ENCODE results near the gene ERN1. TPM values are rescaled to one million over a fixed set of nuclear protein-coding genes. Genes with fewer than 3 reads are reported as not detected.

ERN1 gene
- total RNA-seq, 1 donor from 2014 or later: 9.3 TPM

DNA sequence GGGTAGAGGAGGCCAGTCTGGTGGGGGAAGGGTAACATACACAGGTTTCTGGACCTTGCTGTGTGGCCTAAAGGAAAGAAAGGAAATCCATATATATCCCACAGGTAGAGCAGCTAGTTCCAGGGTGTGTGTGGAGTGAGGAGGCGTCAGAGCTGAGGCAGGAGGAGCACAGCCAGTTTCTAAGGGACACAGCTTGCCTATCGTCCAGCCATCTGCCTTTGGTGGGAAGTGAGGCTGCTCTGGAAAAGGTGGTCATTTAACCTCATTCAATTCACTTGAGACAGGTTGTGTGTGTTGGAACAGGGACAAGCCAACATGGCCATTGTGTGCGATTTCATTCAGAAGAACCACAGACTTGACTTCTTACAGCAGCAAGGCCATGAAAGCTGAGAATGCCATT is 36.9 kb upstream of the ERN1 start:
- H3K27me3 ChIP-seq (ENCODE audit: low read depth): no peaks in the 10 kb centered on the region
- DNase-seq: no peak
- H3K36me3 ChIP-seq: peaks cover 35% of the 10 kb centered on the region
- intact Hi-C loops (cut with micrococcal nuclease): no loop called here
- H3K9me3 ChIP-seq (replicated peaks): no peaks in the 10 kb centered on the region
- no peak overlapping the region for H3K4me3 ChIP-seq
- H3K27ac ChIP-seq (replicated peaks): no peak overlapping the region
- TF ChIP-seq, protein P1, sequence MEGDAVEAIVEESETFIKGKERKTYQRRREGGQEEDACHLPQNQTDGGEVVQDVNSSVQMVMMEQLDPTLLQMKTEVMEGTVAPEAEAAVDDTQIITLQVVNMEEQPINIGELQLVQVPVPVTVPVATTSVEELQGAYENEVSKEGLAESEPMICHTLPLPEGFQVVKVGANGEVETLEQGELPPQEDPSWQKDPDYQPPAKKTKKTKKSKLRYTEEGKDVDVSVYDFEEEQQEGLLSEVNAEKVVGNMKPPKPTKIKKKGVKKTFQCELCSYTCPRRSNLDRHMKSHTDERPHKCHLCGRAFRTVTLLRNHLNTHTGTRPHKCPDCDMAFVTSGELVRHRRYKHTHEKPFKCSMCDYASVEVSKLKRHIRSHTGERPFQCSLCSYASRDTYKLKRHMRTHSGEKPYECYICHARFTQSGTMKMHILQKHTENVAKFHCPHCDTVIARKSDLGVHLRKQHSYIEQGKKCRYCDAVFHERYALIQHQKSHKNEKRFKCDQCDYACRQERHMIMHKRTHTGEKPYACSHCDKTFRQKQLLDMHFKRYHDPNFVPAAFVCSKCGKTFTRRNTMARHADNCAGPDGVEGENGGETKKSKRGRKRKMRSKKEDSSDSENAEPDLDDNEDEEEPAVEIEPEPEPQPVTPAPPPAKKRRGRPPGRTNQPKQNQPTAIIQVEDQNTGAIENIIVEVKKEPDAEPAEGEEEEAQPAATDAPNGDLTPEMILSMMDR (IDR thresholded peaks at IDR 0.05; ENCODE audit: borderline replicate concordance): no peak
- H3K4me1 ChIP-seq: peaks cover 41% of the 10 kb centered on the region

DNA sequence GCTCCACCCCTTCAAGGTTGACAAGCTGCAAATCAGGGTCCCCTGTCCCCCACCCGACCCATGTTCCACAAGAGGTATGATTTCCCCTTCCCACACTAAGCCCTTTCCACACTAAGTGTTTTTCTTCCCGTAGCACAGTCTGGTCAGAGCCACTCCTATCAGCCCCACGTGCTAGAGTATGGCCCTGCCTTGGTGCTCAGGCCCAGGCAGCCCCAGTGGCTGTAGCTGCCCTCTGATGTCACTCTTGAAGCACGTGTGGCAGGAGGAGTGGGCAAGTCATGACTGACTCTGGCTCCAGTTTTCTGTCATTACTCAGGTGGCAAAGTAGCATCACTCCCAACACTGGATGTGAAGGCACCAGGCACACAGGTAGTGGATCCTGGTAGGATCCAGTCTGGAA is 35.4 kb upstream of the ERN1 start:
- H3K27me3 ChIP-seq (ENCODE audit: low read depth): no peaks in the 10 kb centered on the region
- H3K27ac ChIP-seq (replicated peaks): peak overlapping the region; percentile 8
- peaks cover 35% of the 10 kb centered on the region for H3K4me1 ChIP-seq
- H3K9me3 ChIP-seq (replicated peaks): no peaks in the 10 kb centered on the region
- H3K36me3 ChIP-seq: peaks cover 30% of the 10 kb centered on the region
- no peak overlapping the region for H3K4me3 ChIP-seq
- intact Hi-C loops (cut with micrococcal nuclease): no loop called here
- no peak for DNase-seq
- TF ChIP-seq, protein P1 (IDR thresholded peaks at IDR 0.05; ENCODE audit: borderline replicate concordance): no peak

DNA sequence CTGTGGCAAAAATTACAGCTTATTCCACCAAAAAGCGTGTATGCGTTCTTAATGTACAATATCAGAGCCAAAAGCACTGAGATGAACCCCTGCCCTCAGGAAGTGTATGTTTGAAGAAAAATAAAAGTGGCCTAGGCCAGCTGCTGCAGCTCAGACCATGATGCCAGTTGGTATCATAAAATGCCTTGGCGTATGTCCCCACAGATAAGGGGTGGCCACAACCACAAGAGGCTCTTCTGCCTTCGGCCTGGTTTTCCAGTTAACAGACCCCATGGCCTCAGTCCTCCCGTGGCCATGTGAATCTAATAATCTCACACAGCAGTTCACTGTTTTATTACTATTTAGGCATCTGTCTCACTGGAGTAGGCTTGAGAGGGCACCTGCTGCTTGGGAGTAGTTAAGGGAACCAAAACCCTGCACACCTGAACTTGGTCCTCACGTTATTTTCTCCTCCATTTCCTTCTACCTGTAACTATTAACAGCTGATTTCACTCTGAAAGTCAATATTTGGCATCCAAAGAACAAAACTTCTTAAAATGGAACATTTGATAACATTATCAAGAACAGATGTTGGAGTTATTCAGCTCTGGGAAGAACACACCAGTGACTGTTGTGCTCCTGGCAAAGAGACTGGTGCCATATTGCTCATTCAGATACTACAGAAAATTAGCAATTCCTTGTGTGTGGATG is 34.8 kb upstream of the ERN1 start:
- TF ChIP-seq, protein P1 (IDR thresholded peaks at IDR 0.05; ENCODE audit: borderline replicate concordance): no peak
- Histone ChIP-seq H3K4me1 (peaks cover 38% of the 10 kb centered on the region), H3K4me3 (no peak overlapping the region), H3K27me3 (ENCODE audit: low read depth) (no peaks in the 10 kb centered on the region), H3K36me3 (peaks cover 29% of the 10 kb centered on the region), H3K27ac (replicated peaks) (peak overlapping the region; percentile 33), H3K9me3 (replicated peaks) (no peaks in the 10 kb centered on the region)
- intact Hi-C loops (cut with micrococcal nuclease): no loop called here
- DNase-seq: no peak

DNA sequence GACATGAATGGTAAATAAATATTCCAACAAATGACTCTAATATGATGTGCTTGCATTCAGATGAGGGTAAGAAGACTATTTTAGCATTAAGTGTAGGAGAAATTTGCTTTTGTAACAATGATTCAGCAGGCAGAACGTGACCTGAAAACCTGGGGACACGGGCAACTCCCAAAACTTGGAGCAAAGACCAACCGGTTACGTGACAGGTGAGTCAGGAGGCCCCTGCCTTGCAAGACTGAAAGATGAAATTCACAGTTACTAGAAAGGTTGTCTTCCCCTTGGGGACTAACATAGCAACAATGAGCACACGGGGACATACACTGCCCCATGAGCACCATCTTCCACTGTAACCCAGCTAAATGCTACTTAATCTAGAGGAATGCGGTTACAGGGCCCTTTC is 33.5 kb upstream of the ERN1 start:
- DNase-seq: no peak
- no peaks in the 10 kb centered on the region for H3K9me3 ChIP-seq (replicated peaks)
- H3K4me3 ChIP-seq: no peak overlapping the region
- no peaks in the 10 kb centered on the region for H3K27me3 ChIP-seq (ENCODE audit: low read depth)
- TF ChIP-seq, protein P1 (IDR thresholded peaks at IDR 0.05; ENCODE audit: borderline replicate concordance): no peak
- intact Hi-C loops (cut with micrococcal nuclease): no loop called here
- H3K4me1 ChIP-seq: peaks cover 49% of the 10 kb centered on the region
- H3K36me3 ChIP-seq: peaks cover 29% of the 10 kb centered on the region
- H3K27ac ChIP-seq (replicated peaks): no peak overlapping the region

DNA sequence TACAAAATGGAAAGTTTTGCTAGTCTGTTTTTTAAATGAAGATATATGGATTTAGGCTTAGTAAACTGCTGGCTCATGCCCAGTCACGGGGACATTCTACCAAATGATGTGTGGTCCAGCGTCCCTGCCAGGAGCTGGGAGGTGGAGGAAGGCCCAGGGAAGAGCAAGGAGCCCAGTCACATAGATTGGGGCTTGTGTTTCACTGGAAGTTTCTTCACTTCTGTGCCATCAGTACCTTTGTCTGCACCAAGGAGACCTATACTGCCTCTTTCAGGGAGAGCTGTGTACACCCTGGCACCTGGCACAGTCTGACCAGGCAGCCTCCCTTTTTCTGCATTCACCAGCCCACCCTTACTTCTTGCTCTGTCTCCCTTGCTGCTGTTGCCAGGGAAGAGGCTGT is 32.6 kb upstream of the ERN1 start:
- TF ChIP-seq, protein P1 (IDR thresholded peaks at IDR 0.05; ENCODE audit: borderline replicate concordance): no peak
- Histone ChIP-seq H3K27me3 (ENCODE audit: low read depth) (no peaks in the 10 kb centered on the region), H3K27ac (replicated peaks) (no peak overlapping the region), H3K9me3 (replicated peaks) (no peaks in the 10 kb centered on the region), H3K36me3 (peaks cover 29% of the 10 kb centered on the region), H3K4me3 (no peak overlapping the region), H3K4me1 (peaks cover 58% of the 10 kb centered on the region)
- intact Hi-C loops (cut with micrococcal nuclease): no loop called here
- DNase-seq: no peak

Measured in left ventricle myocardium inferior (tissue), 1 donor.